Panc1 (cell line): ENCODE results near the gene ZFP90. TPM values are rescaled to one million over a fixed set of nuclear protein-coding genes. Genes with fewer than 3 reads are reported as not detected.
A peak's percentile ranks its signal among the peaks of the same experiment; 100 is the strongest.

Experiments
- ATAC-seq: fragments of 200-7000 bp; cut with Tn5 transposase; 2 replicates; pipeline ENCODE4 v1.9.1; 2020; ENCODE audit warnings: mild to moderate bottlenecking, moderate library complexity
- BruUV-seq: library from RNA; stranded (reverse); fragments of 400-500 nt; replicated peaks from 2 replicates; lab custom pipeline; 2021; lab: Mats Ljungman, UMichigan
- CTCF ChIA-PET: fragments of 300-600 bp; sonication (Branson Sonifier 250); formaldehyde crosslinking; loops from one replicate; lab custom pipeline; 2022; ENCODE audit warnings: antibody characterized with exemption; lab: Charles Lee
- POLR2A ChIA-PET: fragments of 300-600 bp; sonication (Branson Sonifier 250); formaldehyde crosslinking; loops from one replicate; lab custom pipeline; 2022; ENCODE audit warnings: antibody characterized with exemption; lab: Charles Lee
- DNase-seq: peaks from one replicate; pipeline ENCODE4 v3.0.0-alpha.2; 2010; ENCODE audit warnings: low read depth, low spot score
- H3K27ac ChIP-seq: 2 replicates; pipeline ENCODE4 v1.5.1; 2011; ENCODE audit warnings: mild to moderate bottlenecking, low read length, inconsistent platforms
- H3K27me3 ChIP-seq: fragments of 200-500 bp; sonication (Bioruptor generic); 2 replicates; pipeline ENCODE4 v1.6.0; 2014; ENCODE audit warnings: low read length, inconsistent platforms; ENCODE audit not compliant: control insufficient read depth, insufficient read depth
- H3K36me3 ChIP-seq: fragments of 200-500 bp; sonication (Bioruptor generic); 2 replicates; pipeline ENCODE4 v1.5.1; 2014; ENCODE audit warnings: inconsistent platforms, mild to moderate bottlenecking, low read length, moderate library complexity; ENCODE audit not compliant: control insufficient read depth, insufficient read depth
- H3K4me1 ChIP-seq: 2 replicates; pipeline ENCODE4 v1.5.1; 2011; ENCODE audit warnings: inconsistent platforms, mild to moderate bottlenecking, low read length, moderate library complexity; ENCODE audit not compliant: control insufficient read depth, insufficient read depth
- H3K4me3 ChIP-seq, 2 experiments: 2 replicates each; pipeline ENCODE4 v1.5.1; 2011 to 2012; ENCODE audit warnings: low read depth in 2 of 2, low read length in 2 of 2, mild to moderate bottlenecking in 2 of 2, inconsistent platforms in 1 of 2, moderate library complexity in 1 of 2
- H3K9me3 ChIP-seq: fragments of 200-500 bp; sonication (Bioruptor generic); 2 replicates; pipeline ENCODE4 v1.5.1; 2014; ENCODE audit warnings: low read depth, mild to moderate bottlenecking, inconsistent platforms, low read length, moderate library complexity; ENCODE audit not compliant: control insufficient read depth, insufficient read depth
- POLR2AphosphoS5 ChIP-seq: IDR thresholded peaks from 2 replicates; pipeline ENCODE4 v1.6.1; 2012; ENCODE audit warnings: mild to moderate bottlenecking, low read depth, low read length, moderate library complexity
- SIN3A ChIP-seq: IDR thresholded peaks from 2 replicates; pipeline ENCODE4 v1.6.1; 2012; ENCODE audit warnings: low read depth, mild to moderate bottlenecking, low read length, moderate library complexity, borderline replicate concordance; ENCODE audit not compliant: insufficient read depth
- TCF7L2 ChIP-seq: IDR thresholded peaks from 2 replicates; pipeline ENCODE4 v1.6.1; 2011; ENCODE audit warnings: mild to moderate bottlenecking, low read depth, low read length, inconsistent platforms
- in situ Hi-C: cut with HindIII; loops from 2 replicates; pipeline ENCODE4 v1.10.0; 2016; ENCODE audit warnings: low sequenced_read_pairs, low pct_unique_long_range_greater_than_20kb
- intact Hi-C: fragments of 100-400 bp; cut with micrococcal nuclease; formaldehyde crosslinking; loops from one replicate; pipeline ENCODE4 v1.10.0; 2022; ENCODE audit not compliant: unreplicated experiment
- total RNA-seq: library from RNA; stranded (reverse); gene quantifications from one replicate; pipeline ENCODE4 v1.2.1, GENCODE V29; 2021; ENCODE audit not compliant: unreplicated experiment
- TF ChIP-seq, protein P1 (sequence below): fragments of 450-650 bp; IDR thresholded peaks from 2 replicates; pipeline ENCODE4 v1.5.1; 2017; ENCODE audit warnings: mild to moderate bottlenecking
- TF ChIP-seq, protein P2 (sequence below), 2 experiments: IDR thresholded peaks; 2 replicates each; pipeline ENCODE4 v1.6.1; 2011 to 2012; ENCODE audit warnings: low read depth in 2 of 2, control low read depth in 1 of 2, low read length in 1 of 2, mild to moderate bottlenecking in 1 of 2, moderate library complexity in 1 of 2; ENCODE audit not compliant: insufficient read depth in 1 of 2

The ZFP90 gene
- total RNA-seq, 1 experiment from 2014 or later: 16.8 TPM

GRCh38 chr16:68490829-68491575 lies 48.1 kb upstream of the ZFP90 start:
- peak; percentile 52 for DNase-seq
- ChIA-PET POLR2A (no interaction called here), CTCF (no interaction called here)
- Histone ChIP-seq H3K27ac (no peak overlapping the region), H3K4me3 (no peak overlapping the region), H3K9me3 (no peaks in the 10 kb centered on the region), H3K27me3 (no peaks in the 10 kb centered on the region), H3K4me1 (peaks cover 3% of the 10 kb centered on the region; the same call in 1 of the 2 replicates), H3K36me3 (no peaks in the 10 kb centered on the region)
- in situ Hi-C loops (no loop called here), intact Hi-C loops (no loop called here)
- peak; percentile 92 for ATAC-seq
- no TSS peak for BruUV-seq
- TF ChIP-seq SIN3A: no peak
- TF ChIP-seq TCF7L2: no peak
- TF ChIP-seq, protein P1, sequence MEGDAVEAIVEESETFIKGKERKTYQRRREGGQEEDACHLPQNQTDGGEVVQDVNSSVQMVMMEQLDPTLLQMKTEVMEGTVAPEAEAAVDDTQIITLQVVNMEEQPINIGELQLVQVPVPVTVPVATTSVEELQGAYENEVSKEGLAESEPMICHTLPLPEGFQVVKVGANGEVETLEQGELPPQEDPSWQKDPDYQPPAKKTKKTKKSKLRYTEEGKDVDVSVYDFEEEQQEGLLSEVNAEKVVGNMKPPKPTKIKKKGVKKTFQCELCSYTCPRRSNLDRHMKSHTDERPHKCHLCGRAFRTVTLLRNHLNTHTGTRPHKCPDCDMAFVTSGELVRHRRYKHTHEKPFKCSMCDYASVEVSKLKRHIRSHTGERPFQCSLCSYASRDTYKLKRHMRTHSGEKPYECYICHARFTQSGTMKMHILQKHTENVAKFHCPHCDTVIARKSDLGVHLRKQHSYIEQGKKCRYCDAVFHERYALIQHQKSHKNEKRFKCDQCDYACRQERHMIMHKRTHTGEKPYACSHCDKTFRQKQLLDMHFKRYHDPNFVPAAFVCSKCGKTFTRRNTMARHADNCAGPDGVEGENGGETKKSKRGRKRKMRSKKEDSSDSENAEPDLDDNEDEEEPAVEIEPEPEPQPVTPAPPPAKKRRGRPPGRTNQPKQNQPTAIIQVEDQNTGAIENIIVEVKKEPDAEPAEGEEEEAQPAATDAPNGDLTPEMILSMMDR: no peak
- TF ChIP-seq POLR2AphosphoS5: no peak
- TF ChIP-seq, protein P2, sequence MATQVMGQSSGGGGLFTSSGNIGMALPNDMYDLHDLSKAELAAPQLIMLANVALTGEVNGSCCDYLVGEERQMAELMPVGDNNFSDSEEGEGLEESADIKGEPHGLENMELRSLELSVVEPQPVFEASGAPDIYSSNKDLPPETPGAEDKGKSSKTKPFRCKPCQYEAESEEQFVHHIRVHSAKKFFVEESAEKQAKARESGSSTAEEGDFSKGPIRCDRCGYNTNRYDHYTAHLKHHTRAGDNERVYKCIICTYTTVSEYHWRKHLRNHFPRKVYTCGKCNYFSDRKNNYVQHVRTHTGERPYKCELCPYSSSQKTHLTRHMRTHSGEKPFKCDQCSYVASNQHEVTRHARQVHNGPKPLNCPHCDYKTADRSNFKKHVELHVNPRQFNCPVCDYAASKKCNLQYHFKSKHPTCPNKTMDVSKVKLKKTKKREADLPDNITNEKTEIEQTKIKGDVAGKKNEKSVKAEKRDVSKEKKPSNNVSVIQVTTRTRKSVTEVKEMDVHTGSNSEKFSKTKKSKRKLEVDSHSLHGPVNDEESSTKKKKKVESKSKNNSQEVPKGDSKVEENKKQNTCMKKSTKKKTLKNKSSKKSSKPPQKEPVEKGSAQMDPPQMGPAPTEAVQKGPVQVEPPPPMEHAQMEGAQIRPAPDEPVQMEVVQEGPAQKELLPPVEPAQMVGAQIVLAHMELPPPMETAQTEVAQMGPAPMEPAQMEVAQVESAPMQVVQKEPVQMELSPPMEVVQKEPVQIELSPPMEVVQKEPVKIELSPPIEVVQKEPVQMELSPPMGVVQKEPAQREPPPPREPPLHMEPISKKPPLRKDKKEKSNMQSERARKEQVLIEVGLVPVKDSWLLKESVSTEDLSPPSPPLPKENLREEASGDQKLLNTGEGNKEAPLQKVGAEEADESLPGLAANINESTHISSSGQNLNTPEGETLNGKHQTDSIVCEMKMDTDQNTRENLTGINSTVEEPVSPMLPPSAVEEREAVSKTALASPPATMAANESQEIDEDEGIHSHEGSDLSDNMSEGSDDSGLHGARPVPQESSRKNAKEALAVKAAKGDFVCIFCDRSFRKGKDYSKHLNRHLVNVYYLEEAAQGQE (IDR thresholded peaks at IDR 0.05; ENCODE audit: insufficient read depth in 1 of 2, low read depth in 2 of 2, low read length in 1 of 2): no peak

DNA sequence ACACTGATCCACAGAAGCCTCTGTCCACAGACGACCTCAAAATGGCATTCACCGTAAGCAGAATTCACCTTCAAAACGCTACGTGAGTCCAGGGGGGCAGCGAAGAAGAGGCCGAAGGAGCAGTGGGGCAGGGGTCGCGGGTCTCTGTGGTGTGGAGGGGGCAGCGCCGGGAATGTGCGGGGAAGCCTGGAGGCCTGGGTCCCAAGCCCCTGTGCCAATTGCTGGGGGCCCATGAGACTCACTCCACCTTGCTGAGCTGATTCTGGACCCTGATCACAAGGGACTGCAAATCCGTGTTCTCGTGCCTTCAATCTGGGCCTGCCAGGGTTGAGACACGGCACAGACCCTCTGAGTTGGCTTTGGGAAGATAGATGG lies 47.5 kb upstream of the ZFP90 start:
- no TSS peak for BruUV-seq
- DNase-seq: no peak
- Histone ChIP-seq H3K36me3 (no peaks in the 10 kb centered on the region), H3K4me3 (no peak overlapping the region), H3K9me3 (no peaks in the 10 kb centered on the region), H3K27ac (no peak overlapping the region), H3K27me3 (no peaks in the 10 kb centered on the region), H3K4me1 (peaks cover 3% of the 10 kb centered on the region; the same call in 1 of the 2 replicates)
- ChIA-PET POLR2A (no interaction called here), CTCF (no interaction called here)
- TF ChIP-seq POLR2AphosphoS5: no peak
- TF ChIP-seq, protein P2 (IDR thresholded peaks at IDR 0.05; ENCODE audit: insufficient read depth in 1 of 2, low read depth in 2 of 2, low read length in 1 of 2): no peak
- TF ChIP-seq TCF7L2: no peak
- TF ChIP-seq SIN3A: no peak
- TF ChIP-seq, protein P1: no peak
- no peak for ATAC-seq
- in situ Hi-C loops: no loop called here
- intact Hi-C loops: no loop called here
